NCI-H1048 (cell line): ENCODE measurements around the gene MRLN.
"Not testable (repeated sequence)": the region's sequence is repeated elsewhere in the genome, so short reads cannot be mapped to it uniquely, and the experiment has no call there.

Experiments used
- DNase-seq: peaks from one replicate; lab custom pipeline; 2025; lab: John Stamatoyannopoulos, UW

MRLN gene

DNA sequence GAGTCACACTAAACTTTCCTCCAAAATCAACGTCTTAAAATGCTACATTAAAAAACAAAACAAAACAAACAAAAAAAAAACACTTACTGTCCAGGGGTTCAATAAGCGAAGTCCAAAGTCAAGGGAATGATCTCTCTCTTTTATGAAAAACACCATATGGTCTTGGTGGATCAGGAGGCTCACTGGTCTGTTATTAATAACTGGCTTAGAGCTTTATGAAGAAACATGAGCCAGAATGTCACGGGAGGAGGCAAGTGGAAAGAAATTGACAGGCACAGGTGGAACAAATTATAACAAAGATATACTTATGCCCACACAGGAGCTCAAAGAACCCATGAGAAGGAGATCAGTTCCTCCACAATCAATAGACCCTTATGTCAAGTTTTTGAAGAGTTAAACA lies at the start of gene MRLN:
MRLN (minus strand) TSS at position 189 of the 400 bp plus-strand sequence.
- DNase-seq, result no peak

DNA sequence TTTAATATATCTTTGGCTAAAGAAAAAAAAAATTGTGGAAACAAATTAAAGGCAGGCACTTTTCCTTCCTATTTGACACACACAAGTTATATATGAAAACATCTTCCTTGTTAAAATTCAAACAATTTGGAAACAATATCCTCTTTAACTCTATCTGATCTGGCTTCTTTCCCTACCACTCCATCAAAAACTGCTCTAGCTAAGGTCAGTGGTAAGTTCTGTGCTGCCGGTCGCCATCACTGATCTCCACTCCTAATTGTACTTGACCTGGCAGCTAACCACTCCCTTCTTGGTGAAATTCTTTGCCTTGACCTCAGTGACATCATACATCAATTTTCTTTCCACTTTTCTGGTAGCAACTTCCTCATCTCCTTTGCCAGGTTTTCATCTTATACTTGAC lies 47.9 kb upstream of the MRLN start:
- no peak for DNase-seq

DNA sequence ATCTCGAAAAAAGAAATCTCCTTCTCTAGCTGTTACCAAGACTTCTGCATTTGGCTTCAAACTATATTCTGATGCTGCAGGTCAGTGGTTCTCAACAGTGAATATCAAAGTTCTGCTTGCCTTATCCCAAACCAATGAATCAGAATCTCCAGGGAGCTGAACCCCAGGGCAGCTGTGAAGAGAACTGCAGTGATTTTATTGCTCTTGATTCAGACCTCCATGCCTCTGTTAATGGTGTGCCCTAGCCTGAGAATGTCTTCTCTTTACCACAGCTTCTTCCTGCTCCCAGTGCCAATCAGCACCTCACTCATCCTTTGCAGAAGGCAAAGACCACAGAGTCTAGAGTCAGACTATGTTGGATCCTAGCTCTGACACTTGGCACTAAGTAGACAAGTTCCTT lies 46.2 kb upstream of the MRLN start:
- DNase-seq, result no peak

DNA sequence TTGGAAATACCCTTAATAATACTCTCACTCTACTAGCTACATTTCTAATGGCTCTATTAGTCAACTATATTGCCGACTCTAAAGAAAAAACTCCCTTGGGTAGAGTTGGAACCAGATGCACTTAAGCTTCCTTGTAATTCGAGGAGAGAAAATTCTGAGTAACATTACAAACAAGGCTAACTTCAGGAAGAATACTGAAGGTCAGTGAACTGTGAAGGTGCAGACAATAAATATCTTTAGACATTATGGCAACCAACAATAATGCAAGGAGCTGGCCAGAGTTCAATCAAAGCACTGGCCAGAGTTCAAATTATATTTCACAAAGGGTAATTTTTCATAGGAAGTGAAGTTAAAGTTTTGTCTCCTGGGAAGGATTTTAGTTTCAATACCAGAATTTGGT lies 40.7 kb upstream of the MRLN start:
- no peak for DNase-seq

DNA sequence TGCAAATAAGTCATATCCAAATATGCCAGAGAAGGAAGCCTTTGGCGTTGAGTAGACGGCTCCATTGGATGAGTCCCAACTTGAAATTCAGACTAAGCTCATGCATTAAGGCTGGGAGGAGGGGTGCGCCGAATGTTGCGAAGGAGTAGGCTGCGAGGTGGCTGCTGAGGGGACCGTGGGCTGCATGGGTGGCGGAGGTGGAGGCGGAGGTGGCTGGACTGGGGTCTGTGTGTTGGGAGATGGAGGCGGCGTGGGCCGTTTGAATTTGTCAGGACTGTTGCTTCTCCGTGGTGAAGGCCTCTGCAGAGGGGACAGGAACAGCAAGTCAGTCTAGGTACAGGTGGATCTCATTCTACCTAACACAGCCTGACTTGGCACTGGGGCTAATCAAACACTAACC lies 39.6 kb upstream of the MRLN start:
- no peak for DNase-seq

DNA sequence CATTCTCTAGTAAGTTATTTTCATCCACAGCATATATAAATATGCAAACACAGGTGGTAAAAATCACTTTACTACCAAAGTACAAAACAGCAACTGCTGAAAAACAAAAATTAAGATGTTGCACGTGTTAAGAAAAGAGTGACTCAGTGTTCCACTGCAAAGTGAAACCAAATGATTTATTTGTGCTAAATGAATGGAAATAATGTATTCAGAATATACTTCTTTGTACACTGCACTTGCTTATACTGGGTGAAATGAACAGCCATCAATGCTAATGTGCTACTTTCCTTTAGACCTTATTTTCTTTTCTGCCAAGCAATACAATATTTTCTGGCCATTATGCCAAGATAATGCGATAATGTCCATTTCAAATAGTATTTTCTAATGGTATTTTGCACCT lies 38.3 kb upstream of the MRLN start:
- DNase-seq, result no peak

DNA sequence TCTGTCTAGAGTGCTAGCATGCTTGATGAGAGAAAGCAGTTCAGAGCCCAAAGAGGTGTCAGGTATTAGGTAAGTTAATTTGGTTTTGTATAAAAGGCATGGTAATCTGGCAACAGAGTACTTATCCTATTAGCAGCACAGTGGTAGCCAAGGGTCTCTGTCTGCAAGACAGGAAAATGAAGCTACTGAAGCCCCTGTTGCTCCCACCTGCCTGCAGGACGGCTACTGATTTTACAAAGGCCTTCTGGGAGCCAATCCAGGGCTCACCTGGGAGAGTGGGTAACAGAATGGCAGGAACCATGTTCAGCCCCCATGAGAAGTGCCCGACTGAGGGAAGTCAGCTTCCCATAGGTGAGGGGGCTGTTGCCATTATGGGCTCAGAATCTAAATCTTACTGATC lies 36.8 kb upstream of the MRLN start:
- not testable (repeated sequence) for DNase-seq

DNA sequence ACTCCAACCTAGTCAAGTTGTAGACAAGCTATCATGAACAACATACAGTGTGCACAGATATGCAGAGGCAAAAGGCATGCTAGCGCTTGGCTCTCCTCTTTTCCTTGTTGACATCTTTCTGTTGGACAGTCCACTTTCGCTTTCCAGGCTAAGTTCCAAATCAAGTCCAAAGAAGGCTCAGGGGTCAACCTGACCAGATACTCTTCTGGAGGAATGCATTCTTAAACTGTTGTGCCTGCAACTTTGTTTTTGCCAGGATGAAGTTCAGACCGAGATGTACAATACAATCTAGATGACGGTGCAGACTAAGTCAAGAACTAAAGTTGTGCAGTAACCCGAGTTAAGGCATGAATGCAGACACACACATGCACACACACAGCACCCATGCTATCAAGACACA lies 35.7 kb upstream of the MRLN start:
- DNase-seq, result not testable (repeated sequence)

DNA sequence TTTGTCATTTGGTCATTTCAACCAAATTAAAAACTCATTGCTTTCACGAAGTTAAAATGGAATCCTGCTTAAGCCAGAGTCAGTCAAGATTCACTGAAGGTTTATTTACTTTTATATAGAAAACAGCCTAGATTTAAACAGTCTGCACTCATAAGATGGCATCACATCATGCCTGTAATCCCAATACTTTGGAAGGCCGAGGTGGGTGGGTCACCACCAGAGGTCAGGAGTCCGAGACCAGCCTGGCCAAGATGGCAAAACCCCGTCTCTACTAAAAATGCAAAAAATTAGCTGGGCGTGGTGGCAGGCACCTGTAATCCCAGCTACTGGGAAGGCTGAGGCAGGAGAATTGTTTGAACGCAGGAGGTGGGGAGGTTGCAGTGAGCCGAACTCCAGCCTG lies 33.8 kb upstream of the MRLN start:
- DNase-seq, result not testable (repeated sequence)

DNA sequence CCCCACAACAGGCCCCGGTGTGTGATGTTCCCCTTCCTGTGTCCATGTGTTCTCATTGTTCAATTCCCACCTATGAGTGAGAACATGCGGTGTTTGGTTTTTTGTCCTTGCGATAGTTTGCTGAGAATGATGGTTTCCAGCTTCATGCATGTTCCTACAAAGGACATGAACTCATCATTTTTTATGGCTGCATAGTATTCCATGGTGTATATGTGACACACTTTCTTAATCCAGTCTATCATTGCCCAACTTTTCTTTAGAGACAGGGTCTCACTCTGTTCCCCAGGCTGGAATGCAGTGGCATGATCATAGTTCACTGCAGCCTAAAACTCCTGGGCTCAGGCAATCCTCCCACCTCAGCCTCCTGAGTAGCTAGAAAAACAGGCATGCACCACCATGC lies 32.2 kb upstream of the MRLN start:
- not testable (repeated sequence) for DNase-seq

DNA sequence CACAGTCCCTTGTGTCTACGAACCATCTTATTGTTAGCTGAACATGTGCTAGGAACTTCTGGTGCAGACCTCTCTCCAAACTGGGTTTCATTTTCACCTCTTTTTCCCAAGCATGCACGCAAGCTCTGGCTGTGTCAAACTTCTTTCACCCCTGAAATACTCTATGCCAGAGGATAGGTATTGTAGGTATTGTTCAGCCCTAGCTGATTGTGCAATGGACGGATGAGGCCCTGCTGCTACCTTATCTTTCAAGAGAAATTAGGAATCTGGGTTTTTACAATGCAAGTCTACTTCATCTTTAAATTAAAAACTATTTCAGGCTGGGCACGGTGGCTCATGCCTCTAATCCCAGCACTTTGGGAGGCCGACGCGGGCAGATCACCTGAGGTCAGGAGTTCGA lies 28.3 kb upstream of the MRLN start:
- no peak for DNase-seq

DNA sequence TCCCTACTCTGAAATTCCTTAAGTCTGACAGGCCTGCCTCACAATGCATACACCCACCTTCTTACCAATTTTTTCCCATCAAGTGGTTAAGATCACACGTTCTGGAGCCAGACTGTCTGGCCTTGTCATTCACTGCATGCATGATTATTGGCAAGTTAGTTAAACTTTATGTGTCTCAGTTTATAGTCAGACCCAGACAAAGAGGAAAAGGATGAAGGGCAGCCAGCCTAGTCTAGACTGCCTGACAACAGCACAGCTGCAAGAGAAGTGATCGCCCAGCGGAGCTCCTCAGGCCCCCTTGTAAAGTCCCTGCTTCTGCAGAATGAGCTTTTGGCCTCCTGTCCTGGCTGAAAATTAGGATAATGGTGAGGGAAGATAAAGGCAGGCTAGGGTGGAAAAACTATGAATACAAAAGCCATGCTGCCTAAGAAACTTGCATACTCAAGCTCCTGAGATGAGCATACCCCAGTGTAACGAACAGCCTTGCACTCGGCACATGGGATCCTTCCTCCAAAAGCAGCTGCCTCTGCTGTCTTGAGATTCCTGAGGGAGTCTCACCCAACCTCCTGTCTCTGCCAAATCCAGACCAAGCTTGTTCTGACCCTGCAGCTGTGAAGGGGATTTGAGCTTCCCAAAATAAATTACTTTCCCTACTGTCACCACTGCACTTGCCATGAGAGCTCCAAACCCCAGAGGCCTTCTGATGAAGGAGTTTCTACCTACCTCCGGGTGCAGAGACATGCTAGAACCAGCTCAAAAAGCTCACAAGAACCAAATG lies 26.7 kb upstream of the MRLN start:
- DNase-seq, result no peak

DNA sequence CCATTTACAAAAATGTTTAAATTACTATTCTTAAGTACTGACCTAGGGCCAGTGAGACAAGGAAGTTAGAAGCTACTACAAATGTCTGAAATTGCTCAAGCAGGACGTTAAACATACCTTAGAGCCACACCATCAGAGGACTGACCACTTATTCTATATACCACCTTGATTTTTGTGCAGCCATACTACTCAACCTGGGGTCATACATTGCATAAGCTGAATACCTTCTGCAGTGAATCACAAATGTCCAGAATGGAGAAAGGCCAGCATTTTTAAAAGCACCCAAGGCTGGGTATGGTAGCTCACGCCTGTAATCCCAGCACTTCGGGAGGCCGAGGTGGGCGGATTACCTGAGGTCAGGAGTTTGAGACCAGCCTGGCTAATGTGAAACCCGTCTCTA lies 21.2 kb upstream of the MRLN start:
- no peak for DNase-seq

DNA sequence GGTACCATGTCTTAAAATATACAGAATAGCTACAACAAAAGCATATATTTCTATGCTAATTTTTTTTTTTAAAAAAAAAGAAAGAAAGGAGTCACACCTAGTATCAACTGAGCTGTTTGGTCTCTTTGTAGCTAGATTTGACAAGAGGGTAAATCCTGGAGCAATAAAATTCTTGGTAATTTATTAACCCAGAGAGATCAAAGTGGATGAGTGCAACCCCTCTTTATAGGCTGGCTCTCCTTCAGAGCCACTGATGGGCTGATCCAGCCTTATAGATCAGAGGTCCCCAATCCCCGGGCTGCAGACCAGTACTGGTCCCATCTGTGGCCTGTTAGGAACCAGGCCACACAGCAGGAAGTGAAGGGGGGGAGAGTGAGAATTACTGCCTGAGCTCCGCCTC lies 19.8 kb upstream of the MRLN start:
- DNase-seq, result no peak

DNA sequence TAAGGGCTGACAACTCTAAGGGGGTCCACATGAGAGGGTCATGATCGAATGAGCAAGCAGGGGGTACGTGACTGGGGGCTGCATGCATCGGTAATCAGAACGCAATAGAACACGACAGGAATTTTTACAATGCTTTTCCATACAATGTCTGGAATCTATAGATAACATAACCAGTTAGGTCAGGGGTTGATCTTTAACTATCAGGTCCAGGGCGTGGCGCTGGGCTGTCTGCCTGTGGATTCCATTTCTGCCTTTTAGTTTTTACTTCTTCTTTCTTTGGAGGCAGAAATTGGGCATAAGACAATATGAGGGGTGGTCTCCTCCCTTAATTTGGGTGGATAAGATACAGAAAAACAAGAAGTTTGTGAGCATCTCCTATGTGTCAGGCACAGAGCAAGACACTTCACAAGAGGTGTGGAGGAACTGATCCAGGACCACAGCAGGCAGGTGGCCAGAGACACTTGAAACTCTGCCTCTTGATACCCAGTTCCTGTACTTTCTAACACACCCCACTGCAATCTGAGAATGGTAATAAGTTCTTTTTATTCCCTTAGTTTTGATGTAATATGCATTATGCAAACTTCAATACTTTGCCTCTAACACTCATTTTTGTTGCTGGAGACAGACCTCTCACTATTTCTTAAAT lies 18.0 kb upstream of the MRLN start:
- no peak for DNase-seq

DNA sequence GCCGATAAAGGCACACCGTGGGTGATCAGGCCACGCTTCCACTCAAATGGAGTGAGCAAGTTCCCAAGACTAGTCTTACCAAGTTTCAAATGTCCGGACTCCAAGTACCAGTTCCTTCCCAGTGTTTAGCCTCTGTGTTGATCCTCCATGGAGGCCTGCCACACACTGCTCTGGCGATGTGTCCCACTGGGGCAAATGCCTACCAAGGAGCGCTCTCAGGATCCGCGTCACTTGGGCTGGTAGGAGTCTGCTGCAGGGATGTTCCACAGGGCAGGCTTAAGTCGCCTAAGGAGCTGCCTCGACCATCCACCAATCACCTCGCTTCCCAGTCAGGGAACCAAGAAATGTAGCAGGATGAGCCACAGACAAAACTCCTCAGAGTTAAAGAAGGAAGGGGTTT lies 17.4 kb upstream of the MRLN start:
- DNase-seq, result no peak

DNA sequence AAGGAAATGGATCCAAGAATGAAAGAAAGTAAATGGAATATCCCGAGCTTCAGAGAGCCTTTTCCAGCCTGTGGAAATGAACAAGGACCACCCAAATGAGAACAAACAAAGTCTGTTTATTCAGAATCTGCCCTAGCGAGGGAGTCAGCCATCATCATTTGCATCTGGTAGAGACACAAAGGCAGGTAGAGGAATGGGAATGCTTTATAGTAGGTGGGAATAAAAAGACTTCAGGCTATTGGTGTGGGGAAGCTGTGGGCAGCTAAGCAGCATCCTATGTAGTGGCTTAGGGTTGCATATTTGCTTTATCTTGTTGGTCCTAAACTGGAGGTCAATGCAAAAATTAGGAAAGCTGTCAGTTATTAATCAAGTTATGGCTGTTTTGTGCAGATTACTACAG lies 9.2 kb upstream of the MRLN start:
- no peak for DNase-seq

DNA sequence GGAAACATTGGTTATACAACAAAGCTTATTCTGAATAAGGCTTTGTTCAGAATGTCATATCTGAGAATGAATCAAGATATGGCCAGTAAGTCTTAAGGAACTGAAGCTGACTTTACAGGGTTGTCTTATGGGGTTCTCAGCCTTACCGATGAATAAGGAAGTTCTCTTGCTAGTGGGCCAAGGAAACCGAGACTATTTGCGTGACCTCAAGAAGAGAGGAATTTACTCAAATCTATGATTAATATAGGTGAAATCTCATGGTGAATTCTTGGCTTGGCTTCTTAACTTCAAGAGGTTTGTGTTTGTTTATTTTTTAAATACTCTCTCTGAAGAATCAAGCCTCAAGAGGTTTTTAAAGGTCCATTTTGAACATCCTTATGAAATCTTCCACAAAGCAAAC lies 4.7 kb upstream of the MRLN start:
- DNase-seq, result no peak

DNA sequence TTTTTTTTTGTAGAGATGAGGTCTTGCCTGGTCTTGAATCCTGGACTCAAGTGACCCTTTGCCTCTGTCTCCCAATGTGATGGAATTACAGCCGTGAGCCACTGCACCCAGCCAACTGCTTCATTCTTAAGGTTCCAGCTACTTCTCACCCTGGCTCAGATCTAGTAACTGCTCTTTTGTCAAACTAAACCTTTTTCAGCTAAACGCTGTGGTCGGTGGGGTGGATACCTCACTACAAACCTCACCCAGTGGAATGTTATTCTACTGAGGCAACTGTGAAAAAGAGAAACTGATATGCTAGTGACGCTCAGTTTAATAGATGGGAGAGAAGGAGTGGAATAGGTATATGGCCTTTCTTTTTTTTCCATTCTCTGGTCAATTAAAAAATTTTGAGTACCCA lies 1.7 kb upstream of the MRLN start:
- DNase-seq, result no peak

DNA sequence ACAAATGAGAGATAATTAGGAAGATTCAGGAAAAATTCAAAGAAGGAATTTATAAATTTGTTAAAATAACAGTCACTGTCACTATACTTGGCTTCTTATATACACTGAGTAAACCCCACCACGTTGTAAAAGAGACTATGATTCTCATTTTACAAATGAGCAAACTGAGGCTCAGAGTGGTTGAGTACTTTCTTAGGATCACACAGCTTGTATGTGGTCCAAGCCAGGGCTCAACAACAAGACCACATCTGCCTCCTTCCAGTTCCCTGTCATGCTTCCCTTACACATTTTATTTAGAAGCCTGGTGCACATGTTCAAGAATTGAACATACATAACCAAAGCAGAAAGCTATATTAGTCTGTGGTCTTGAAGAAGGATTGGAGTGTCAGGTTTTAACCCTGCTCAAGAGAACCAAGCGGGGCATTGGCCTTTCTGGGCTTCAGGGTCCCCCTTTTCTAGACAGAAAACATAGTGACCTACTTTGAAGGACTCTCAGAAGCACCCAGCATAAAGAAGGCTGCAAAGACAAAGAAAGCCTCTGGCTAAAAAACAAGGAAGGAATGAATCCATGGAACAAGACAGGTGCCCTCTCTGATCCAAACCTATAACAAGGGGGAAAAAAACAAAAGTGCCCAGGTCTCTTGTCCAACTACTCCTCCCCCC lies 846 bp downstream of the MRLN start:
- no peak for DNase-seq

DNA sequence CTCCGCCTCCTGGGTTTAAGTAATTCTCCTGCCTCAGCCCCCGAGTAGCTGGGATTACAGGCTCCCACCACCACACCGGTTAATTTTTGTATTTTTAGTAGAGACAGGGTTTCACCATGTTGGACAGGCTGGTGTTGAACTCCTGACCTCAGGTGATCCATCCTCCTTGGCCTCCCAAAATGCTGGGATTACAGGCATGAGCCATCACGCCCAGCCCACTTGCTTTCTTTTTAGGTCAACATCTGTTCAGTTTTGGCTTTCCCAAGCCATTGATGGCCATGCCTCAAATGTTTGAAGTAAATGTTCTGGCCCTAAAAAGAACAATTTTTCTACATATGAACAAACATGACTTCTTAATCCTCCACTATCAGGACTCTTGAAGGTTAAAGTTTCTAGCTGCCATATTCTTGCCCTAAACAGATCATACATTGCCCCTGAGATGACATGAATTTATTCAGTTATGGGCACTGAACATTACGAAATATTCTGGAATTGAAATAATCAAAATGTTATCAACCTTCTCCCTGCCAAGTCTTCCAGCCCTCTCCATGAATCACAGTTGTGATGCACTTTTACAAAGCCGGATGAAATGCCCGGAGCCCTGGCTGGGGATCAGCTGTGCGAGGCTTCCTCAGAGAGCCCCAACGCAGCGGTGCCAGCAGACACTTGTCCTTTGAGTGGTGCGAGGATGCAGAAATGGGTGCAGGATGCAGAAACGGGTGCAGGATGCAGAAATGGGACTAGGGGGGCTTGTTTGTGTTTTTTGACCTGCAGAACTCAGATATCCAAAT lies 2.9 kb downstream of the MRLN start:
- no peak for DNase-seq

DNA sequence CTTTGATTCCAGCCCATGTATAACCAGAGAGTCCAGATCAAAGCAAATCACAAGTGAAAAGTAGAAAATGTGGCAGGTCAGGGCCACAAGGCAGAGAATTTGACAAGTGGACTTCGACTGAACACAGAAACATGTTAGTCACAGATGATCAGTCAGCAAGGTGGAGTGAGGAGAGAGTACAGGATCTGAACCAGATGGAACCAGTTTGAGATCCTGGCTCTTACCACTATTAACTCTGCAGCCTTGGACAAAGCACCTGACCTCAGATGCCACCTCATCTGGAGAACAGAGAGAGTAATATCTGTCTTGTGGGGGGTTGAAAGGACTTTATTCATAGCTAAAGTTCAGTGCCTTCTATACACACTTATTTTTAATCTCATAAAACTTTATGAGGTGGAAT lies 4.4 kb downstream of the MRLN start:
- DNase-seq, result no peak
